HepG2 (cell line): ENCODE results near the gene MTX2. TPM values are rescaled to one million over a fixed set of nuclear protein-coding genes. Genes with fewer than 3 reads are reported as not detected.

Source experiments
- ATAC-seq: fragments of 200-7000 bp; cut with Tn5 transposase; 3 replicates; pipeline ENCODE4 v1.9.1; 2020; ENCODE audit warnings: mild to moderate bottlenecking, moderate library complexity
- BruUV-seq: library from RNA; stranded (reverse); fragments of 400-500 nt; replicated peaks from 2 replicates; lab custom pipeline; 2021; lab: Mats Ljungman, UMichigan
- CTCF ChIA-PET: fragments of 300-600 bp; formaldehyde crosslinking; extraction: SDS; loops from one replicate; lab custom pipeline; 2021; ENCODE audit warnings: low total read pairs, inconsistent platforms, low intra/inter-chr PET ratio; lab: Yijun Ruan, JAX
- POLR2A ChIA-PET: fragments of 350-600 bp; sonication (Branson Sonifier 250); formaldehyde crosslinking; loops from one replicate; lab custom pipeline; 2020; ENCODE audit warnings: antibody characterized with exemption, inconsistent platforms; lab: Yijun Ruan, JAX
- DNase-seq: peaks from one replicate; pipeline ENCODE4 v3.0.0-alpha.2; 2015; ENCODE audit warnings: low spot score
- FAIRE-seq: peaks from 3 replicates; lab custom pipeline; 2011; peaks lifted over from hg19 to GRCh38; lab: Jason Lieb, UNC
- H2AFZ ChIP-seq: one replicate; pipeline ENCODE4 v1.6.1; 2011; ENCODE audit warnings: low read length, inconsistent platforms
- H3K27ac ChIP-seq: fragments of 300-600 bp; 3 replicates; pipeline ENCODE4 v1.8.0; 2011; ENCODE audit warnings: mixed run types, mild to moderate bottlenecking, mixed read lengths, low read length, inconsistent platforms; ENCODE audit not compliant: insufficient read depth; ENCODE audit errors: extremely low read length
- H3K27me3 ChIP-seq, 2 experiments: fragments of 200-600 bp in 1 of 2; 2 replicates in 1 of 2; 3 replicates in 1 of 2; pipeline versions ENCODE4 v1.6.0 to v1.8.0; 2011; ENCODE audit warnings: low read length in 2 of 2, mild to moderate bottlenecking in 2 of 2, moderate library complexity in 2 of 2, inconsistent platforms in 1 of 2; ENCODE audit not compliant: insufficient read depth in 2 of 2, control insufficient read depth in 1 of 2
- H3K36me3 ChIP-seq, 2 experiments: fragments of 200-600 bp in 1 of 2; replicated peaks in 1 of 2; 2 replicates in 1 of 2; 3 replicates in 1 of 2; pipeline versions ENCODE4 v1.5.1 to v1.8.0; 2011; ENCODE audit warnings: low read length in 2 of 2, inconsistent platforms in 1 of 2; ENCODE audit not compliant: insufficient read depth in 2 of 2, control insufficient read depth in 1 of 2
- H3K4me1 ChIP-seq: 2 replicates; pipeline ENCODE4 v1.5.1; 2012; ENCODE audit warnings: low read length, inconsistent platforms; ENCODE audit not compliant: insufficient read depth
- H3K4me2 ChIP-seq: 2 replicates; pipeline ENCODE4 v1.6.0; 2011; ENCODE audit warnings: low read depth, low read length, inconsistent platforms
- H3K4me3 ChIP-seq, 3 experiments: fragments of 200-600 bp in 1 of 3; sonication (generic), shearing (Covaris generic) in 1 of 3; replicated peaks in 1 of 3; 2 replicates each; pipeline ENCODE4 v1.5.1; 2011 to 2016; ENCODE audit warnings: low read length in 3 of 3, inconsistent platforms in 2 of 3, low read depth in 2 of 3, mild to moderate bottlenecking in 2 of 3, control low read depth in 1 of 3, mixed read lengths in 1 of 3; ENCODE audit not compliant: insufficient read depth in 1 of 3
- H3K79me2 ChIP-seq: one replicate; pipeline ENCODE4 v1.6.1; 2011; ENCODE audit warnings: low read length, inconsistent platforms; ENCODE audit not compliant: insufficient read depth
- H3K9ac ChIP-seq: 2 replicates; pipeline ENCODE4 v1.6.0; 2011; ENCODE audit warnings: mild to moderate bottlenecking, low read depth, low read length, inconsistent platforms; ENCODE audit not compliant: insufficient read depth
- H3K9me3 ChIP-seq: 2 replicates; pipeline ENCODE4 v1.5.1; 2012; ENCODE audit warnings: mild to moderate bottlenecking, low read length
- H4K20me1 ChIP-seq: 2 replicates; pipeline ENCODE4 v1.6.0; 2011; ENCODE audit warnings: inconsistent platforms, mild to moderate bottlenecking, low read length, moderate library complexity; ENCODE audit not compliant: insufficient read depth
- ARNTL ChIP-seq: sonication (generic); formaldehyde crosslinking; IDR thresholded peaks from 2 replicates; pipeline ENCODE4 v1.4.0; 2020; ENCODE audit warnings: mild to moderate bottlenecking, missing genetic modification reagents
- E2F2 ChIP-seq: sonication (generic); formaldehyde crosslinking; IDR thresholded peaks from 2 replicates; pipeline ENCODE4 v1.4.0; 2020; ENCODE audit warnings: missing genetic modification reagents, borderline replicate concordance
- HCFC1 ChIP-seq: fragments of 150-350 bp; IDR thresholded peaks from 2 replicates; pipeline ENCODE4 v1.6.1; 2014; ENCODE audit warnings: low read depth, low read length
- MLXIP ChIP-seq: sonication (generic); formaldehyde crosslinking; IDR thresholded peaks from 2 replicates; pipeline ENCODE4 v1.9.0; 2021; ENCODE audit warnings: missing genetic modification reagents, borderline replicate concordance
- NONO ChIP-seq, 2 experiments: fragments of 450-650 bp in 1 of 2; sonication (generic) in 1 of 2; formaldehyde crosslinking in 1 of 2; IDR thresholded peaks in 1 of 2; conservative IDR thresholded peaks in 1 of 2; 2 replicates each; pipeline versions ENCODE4 v1.6.1 to v1.8.0; 2017 to 2022; ENCODE audit warnings: mild to moderate bottlenecking in 1 of 2, missing genetic modification reagents in 1 of 2, moderate library complexity in 1 of 2
- PAWR ChIP-seq: sonication (generic); formaldehyde crosslinking; IDR thresholded peaks from 2 replicates; pipeline ENCODE4 v1.4.0; 2020; ENCODE audit warnings: missing genetic modification reagents, mild to moderate bottlenecking, borderline replicate concordance
- PTBP1 ChIP-seq: fragments of 200-400 bp; formaldehyde crosslinking; IDR thresholded peaks from 2 replicates; pipeline ENCODE4 v1.6.1; 2018; ENCODE audit warnings: low read length, low read depth; ENCODE audit not compliant: poor library complexity, severe bottlenecking
- SNAPC4 ChIP-seq: sonication (generic); formaldehyde crosslinking; IDR thresholded peaks from 2 replicates; pipeline ENCODE4 v1.4.0; 2020; ENCODE audit warnings: mild to moderate bottlenecking, missing genetic modification reagents
- TRIM24 ChIP-seq: sonication (generic); formaldehyde crosslinking; IDR thresholded peaks from 2 replicates; pipeline ENCODE4 v1.8.0; 2022; ENCODE audit warnings: mild to moderate bottlenecking, missing genetic modification reagents
- ZNF124 ChIP-seq: sonication (generic); formaldehyde crosslinking; IDR thresholded peaks from 2 replicates; pipeline ENCODE4 v1.4.0; 2020; ENCODE audit warnings: missing genetic modification reagents
- ZNF17 ChIP-seq: sonication (generic); formaldehyde crosslinking; IDR thresholded peaks from 2 replicates; pipeline ENCODE4 v1.5.0; 2020; ENCODE audit warnings: mild to moderate bottlenecking, missing genetic modification reagents
- ZNF263 ChIP-seq: sonication (generic); formaldehyde crosslinking; IDR thresholded peaks from 2 replicates; pipeline ENCODE4 v1.4.0; 2020; ENCODE audit warnings: missing genetic modification reagents
- ZNF446 ChIP-seq: sonication (generic); formaldehyde crosslinking; IDR thresholded peaks from 2 replicates; pipeline ENCODE4 v1.5.0; 2020; ENCODE audit warnings: mild to moderate bottlenecking, missing genetic modification reagents
- WGBS: methylation state at CpG from one replicate; pipeline ENCODE4 v1.1.6; 2017; ENCODE audit warnings: low lambda C conversion rate; 5-methylcytosine and 5-hydroxymethylcytosine counted together
- in situ Hi-C: cut with HindIII; loops from 2 replicates; pipeline ENCODE4 v1.10.0; 2017; ENCODE audit warnings: low pct_unique_long_range_greater_than_20kb; ENCODE audit not compliant: extremely low pct_ligation_motif_present
- intact Hi-C: fragments of 100-400 bp; cut with micrococcal nuclease; formaldehyde crosslinking; loops from one replicate; pipeline ENCODE4 v1.10.0; 2022; ENCODE audit not compliant: unreplicated experiment
- polyA plus RNA-seq, 8 experiments: library from polyadenylated mRNA; depleted of rRNA in 3 of 8; stranded (reverse) in 7 of 8; unstranded in 1 of 8; fragments of >200 nt; fragmentation: Illumina TruSeq in 4 of 8; extraction: Trizol in 4 of 8; gene quantifications; 2 replicates each; pipeline versions ENCODE4 v1.2.1 to v1.2.3, GENCODE V29; 2011 to 2016; ENCODE audit warnings: low read depth in 4 of 8, missing spikeins in 1 of 8, mixed read lengths in 1 of 8; ENCODE audit not compliant: insufficient read depth in 1 of 8
- total RNA-seq, 5 experiments: library from RNA; depleted of rRNA; stranded (reverse); fragments of >200 nt; fragmentation: Illumina TruSeq; extraction: Trizol; gene quantifications; 2 replicates each; pipeline ENCODE4 v1.2.3, GENCODE V29; 2016; ENCODE audit warnings: low read depth in 1 of 5

Gene MTX2
- total and polyA plus RNA-seq, 2 of the 13 experiments (the other 11 are each of a cell fraction or from before 2014, with no cell fraction given), result 58.1 to 75.7 TPM

GRCh38 chr2:176356251-176356650 is 87.0 kb downstream of the MTX2 start:
- intact Hi-C loops, result no loop called here
- no peaks in the 10 kb centered on the region for H4K20me1 ChIP-seq
- no peak overlapping the region for H3K9ac ChIP-seq
- in situ Hi-C loops, result no loop called here
- ChIA-PET CTCF (no interaction called here), POLR2A (no interaction called here)
- no peak overlapping the region for H3K4me3 ChIP-seq
- H3K36me3 ChIP-seq, result no peaks in the 10 kb centered on the region
- H2AFZ ChIP-seq, result no peak overlapping the region
- no peaks in the 10 kb centered on the region for H3K79me2 ChIP-seq
- no peak overlapping the region for H3K4me2 ChIP-seq
- H3K27me3 ChIP-seq, result peaks cover 0 to 4% of the 10 kb centered on the region in 2 experiments; a peak in 1 of 5 replicates
- no TSS peak for BruUV-seq
- ATAC-seq, result no peak
- 49% methylated on average over 4 of the region's 4 CpGs for WGBS
- DNase-seq, result no peak
- H3K27ac ChIP-seq, result no peak overlapping the region
- H3K4me1 ChIP-seq, result no peaks in the 10 kb centered on the region
- FAIRE-seq, result no peak
- H3K9me3 ChIP-seq, result no peaks in the 10 kb centered on the region
- TF ChIP-seq ZNF446 (CRISPR knock-in tag) (no peak), MLXIP (CRISPR knock-in tag) (no peak), HCFC1 (no peak), PTBP1 (no peak), NONO (IDR thresholded peaks at IDR 0.05) (no peak), NONO (CRISPR knock-in tag; conservative IDR thresholded peaks at IDR 0.05) (no peak), ZNF17 (CRISPR knock-in tag) (no peak), ZNF124 (CRISPR knock-in tag) (no peak), PAWR (CRISPR knock-in tag) (no peak), TRIM24 (CRISPR knock-in tag) (no peak), SNAPC4 (CRISPR knock-in tag) (no peak), ZNF263 (no peak), E2F2 (CRISPR knock-in tag) (no peak), ARNTL (no peak)
